Measurements from ENCODE around the gene SUV39H1.
"Not testable (repeated sequence)": the region's sequence is repeated elsewhere in the genome, so short reads cannot be mapped to it uniquely, and the experiment has no call there.

Gene SUV39H1

DNA sequence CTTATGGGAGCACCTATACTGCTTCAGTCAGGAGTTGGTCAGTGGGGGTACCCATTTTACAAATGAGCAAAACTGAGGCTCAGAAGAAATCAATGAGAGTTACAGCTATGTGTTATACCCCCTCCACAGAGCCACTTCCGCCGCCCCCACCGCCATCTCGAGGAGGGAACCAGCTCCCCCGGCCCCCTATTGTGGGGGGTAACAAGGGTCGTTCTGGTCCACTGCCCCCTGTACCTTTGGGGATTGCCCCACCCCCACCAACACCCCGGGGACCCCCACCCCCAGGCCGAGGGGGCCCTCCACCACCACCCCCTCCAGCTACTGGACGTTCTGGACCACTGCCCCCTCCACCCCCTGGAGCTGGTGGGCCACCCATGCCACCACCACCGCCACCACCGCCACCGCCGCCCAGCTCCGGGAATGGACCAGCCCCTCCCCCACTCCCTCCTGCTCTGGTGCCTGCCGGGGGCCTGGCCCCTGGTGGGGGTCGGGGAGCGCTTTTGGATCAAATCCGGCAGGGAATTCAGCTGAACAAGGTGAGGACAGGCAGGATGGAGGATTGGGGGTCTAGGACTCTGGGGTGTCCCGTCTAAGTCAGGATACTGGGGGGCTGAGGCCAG is 7.9 kb upstream of the SUV39H1 start:
- ChIA-PET CTCF (no interaction called here), POLR2A (no interaction called here)
- no peak overlapping the region for H3K4me3 ChIP-seq (ENCODE audit: low read depth, low read length)
- TF ChIP-seq, protein P1, sequence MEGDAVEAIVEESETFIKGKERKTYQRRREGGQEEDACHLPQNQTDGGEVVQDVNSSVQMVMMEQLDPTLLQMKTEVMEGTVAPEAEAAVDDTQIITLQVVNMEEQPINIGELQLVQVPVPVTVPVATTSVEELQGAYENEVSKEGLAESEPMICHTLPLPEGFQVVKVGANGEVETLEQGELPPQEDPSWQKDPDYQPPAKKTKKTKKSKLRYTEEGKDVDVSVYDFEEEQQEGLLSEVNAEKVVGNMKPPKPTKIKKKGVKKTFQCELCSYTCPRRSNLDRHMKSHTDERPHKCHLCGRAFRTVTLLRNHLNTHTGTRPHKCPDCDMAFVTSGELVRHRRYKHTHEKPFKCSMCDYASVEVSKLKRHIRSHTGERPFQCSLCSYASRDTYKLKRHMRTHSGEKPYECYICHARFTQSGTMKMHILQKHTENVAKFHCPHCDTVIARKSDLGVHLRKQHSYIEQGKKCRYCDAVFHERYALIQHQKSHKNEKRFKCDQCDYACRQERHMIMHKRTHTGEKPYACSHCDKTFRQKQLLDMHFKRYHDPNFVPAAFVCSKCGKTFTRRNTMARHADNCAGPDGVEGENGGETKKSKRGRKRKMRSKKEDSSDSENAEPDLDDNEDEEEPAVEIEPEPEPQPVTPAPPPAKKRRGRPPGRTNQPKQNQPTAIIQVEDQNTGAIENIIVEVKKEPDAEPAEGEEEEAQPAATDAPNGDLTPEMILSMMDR (IDR thresholded peaks at IDR 0.05; ENCODE audit: insufficient read depth, low read length, missing control alignments): no peak
- DNase-seq (ENCODE audit: low read depth, low spot score): no peak

DNA sequence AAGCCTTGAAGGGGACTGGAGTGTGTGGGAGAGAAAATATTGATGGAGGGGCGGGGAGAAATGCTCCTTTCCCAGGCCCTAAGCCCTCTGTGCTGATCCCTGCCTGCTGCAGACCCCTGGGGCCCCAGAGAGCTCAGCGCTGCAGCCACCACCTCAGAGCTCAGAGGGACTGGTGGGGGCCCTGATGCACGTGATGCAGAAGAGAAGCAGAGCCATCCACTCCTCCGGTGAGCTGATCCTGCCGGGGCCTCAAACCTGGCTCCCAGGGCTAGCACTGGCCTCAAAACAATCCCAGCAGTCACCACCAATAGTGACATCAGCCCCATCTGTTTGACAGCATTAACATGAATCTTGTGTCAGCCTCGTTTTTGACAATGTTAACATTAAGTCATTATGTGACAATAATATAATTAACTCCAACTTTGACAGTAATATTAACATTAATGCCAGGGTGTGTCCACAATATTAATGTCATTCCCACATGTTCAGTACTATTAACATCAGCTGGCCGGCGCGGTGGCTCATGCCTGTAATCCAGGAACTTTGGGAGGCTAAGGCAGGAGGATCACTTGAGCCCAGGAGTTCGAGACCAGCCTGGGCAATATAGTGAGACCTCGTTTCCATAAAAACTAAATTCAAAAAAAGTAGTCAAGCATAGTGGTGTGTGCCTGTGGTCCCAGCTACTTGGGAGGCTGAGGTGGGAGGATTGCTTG is 7.2 kb upstream of the SUV39H1 start:
- ChIA-PET POLR2A (no interaction called here), CTCF (interaction anchor here (0.7 kb wide), 1 partner anchor 9 kb away, joined by 4 read pairs; no protein-coding TSS in a partner anchor)
- TF ChIP-seq, protein P1 (IDR thresholded peaks at IDR 0.05; ENCODE audit: insufficient read depth, low read length, missing control alignments): no peak
- no peak overlapping the region for H3K4me3 ChIP-seq (ENCODE audit: low read depth, low read length)
- DNase-seq (ENCODE audit: low read depth, low spot score): no peak

DNA sequence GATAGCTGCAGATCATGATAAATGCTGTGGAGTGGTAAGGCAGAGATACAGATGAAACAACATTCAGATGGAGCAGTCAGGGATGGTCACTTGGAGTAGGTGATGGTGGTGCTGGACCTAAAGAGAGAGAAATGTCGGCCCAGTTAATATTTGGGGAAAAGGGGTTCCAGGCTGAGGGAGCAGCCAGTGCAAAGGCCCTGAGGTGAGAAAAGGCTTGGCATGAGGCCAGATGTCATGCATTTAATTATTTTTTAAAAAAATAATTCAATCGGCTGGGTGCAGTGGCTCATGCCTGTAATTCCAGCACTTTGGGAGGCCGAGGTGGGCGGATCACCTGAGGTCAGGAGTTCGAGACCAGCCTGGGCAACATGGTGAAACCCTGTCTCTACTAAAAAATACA is 4.8 kb upstream of the SUV39H1 start:
- H3K4me3 ChIP-seq (ENCODE audit: low read depth, low read length); DNase-seq (ENCODE audit: low read depth, low spot score); CTCF ChIA-PET; POLR2A ChIA-PET: not testable (repeated sequence)

DNA sequence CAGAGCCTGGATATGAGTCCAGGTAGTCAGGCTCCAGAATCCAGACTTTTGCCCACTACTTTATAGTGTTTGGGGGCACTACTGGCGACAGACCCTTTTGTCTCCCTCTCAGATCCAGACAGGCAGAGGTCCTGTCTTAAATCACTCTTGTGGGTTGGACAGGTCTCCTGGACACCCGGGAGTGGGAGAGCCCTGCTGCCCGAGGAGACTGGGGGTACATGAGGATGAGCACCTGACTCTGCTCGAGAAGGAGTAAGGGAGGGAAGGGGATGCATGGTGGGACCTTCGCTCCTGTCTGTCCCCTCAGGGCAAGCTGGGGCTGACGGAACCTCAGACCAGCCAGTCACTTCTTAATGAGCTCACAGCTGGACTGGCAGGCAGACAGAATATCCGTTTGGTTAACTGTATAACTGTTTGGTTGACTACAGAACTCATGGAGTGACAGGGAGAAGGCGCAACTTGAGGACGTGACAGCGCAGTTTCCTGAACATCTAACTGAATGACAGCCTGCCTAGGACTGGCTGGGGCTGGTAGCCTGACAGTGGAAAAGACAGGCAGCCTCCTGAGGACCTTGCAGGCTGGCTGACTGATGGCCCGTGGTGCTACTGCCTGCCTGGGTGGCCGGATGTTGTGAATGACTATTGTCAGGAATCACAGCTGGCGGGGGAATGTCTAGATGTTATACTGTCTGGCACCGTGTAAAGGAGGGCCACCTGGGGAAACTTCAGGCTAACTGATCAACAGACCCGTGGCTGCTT is 1.6 kb upstream of the SUV39H1 start:
- no peak for DNase-seq (ENCODE audit: low read depth, low spot score)
- CTCF ChIA-PET: interaction anchor here (1.2 kb wide), 1 partner anchor 41 kb away, joined by 3 read pairs; no protein-coding TSS in a partner anchor
- no peak overlapping the region for H3K4me3 ChIP-seq (ENCODE audit: low read depth, low read length)
- POLR2A ChIA-PET: no interaction called here
- TF ChIP-seq, protein P1 (IDR thresholded peaks at IDR 0.05; ENCODE audit: insufficient read depth, low read length, missing control alignments): no peak

DNA sequence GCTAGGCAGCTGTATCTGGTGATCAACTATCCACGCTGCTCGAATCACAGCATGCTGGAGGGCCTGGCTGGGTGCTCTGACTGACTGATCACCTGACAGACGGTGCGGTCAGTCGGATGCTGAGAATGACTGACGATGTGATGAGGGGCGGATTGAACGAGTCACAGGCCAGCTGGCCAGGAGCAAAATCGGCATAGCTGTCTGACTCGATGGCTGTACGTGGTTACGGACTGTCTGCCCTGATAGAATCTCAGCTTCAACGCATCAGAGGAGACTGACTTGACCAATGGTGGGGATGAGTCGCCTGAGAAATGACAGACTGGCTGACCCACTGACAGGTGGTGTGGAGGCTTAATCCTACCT is 1.0 kb upstream of the SUV39H1 start:
- ChIA-PET CTCF (interaction anchor here (1.2 kb wide), 1 partner anchor 41 kb away, joined by 3 read pairs; no protein-coding TSS in a partner anchor), POLR2A (interaction anchor here (1.4 kb wide), 1 partner anchor 19 kb away, joined by 5 read pairs; no protein-coding TSS in a partner anchor)
- TF ChIP-seq, protein P1 (IDR thresholded peaks at IDR 0.05; ENCODE audit: insufficient read depth, low read length, missing control alignments): no peak
- no peak for DNase-seq (ENCODE audit: low read depth, low spot score)
- H3K4me3 ChIP-seq (ENCODE audit: low read depth, low read length): peak overlapping the region; percentile 62; the same call in 1 of the 2 replicates

DNA sequence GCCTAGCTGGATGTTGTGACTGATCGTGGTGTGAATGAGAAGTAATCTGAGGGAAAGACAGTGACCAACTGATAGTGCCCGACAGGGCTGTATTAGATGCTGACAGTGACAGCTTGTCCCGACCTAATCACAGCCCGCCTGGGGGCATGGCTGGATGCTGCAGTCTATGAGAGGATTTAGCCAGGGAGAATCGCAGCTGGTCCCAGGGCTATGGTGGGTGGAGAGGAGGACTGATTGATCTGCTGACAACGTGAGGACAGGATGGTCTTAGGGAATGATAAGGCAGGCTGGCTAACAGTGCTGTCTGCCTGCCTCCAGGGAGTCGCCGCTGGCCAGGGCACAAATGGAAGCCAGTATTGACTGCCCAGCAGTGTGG is 621 bp upstream of the SUV39H1 start:
- ChIA-PET CTCF (interaction anchor here (1.2 kb wide), 1 partner anchor 40 kb away, joined by 3 read pairs; no protein-coding TSS in a partner anchor), POLR2A (interaction anchor here (1.0 to 1.4 kb wide), 2 partner anchors 20 to 41 kb away, joined by 5 read pairs; no protein-coding TSS in a partner anchor)
- TF ChIP-seq, protein P1 (IDR thresholded peaks at IDR 0.05; ENCODE audit: insufficient read depth, low read length, missing control alignments): no peak
- DNase-seq (ENCODE audit: low read depth, low spot score): no peak
- peak overlapping the region; percentile 62 for H3K4me3 ChIP-seq (ENCODE audit: low read depth, low read length)
